Caco-2 (cell line): Measurements from ENCODE around the gene RPN1. TPM values are rescaled to one million over a fixed set of nuclear protein-coding genes. Genes with fewer than 3 reads are reported as not detected.
A peak's percentile ranks its signal among the peaks of the same experiment; 100 is the strongest.

ENCODE experiments used
- BruUV-seq: library from RNA; stranded (reverse); fragments of 400-500 nt; replicated peaks from 2 replicates; lab custom pipeline; 2021; lab: Mats Ljungman, UMichigan
- CTCF ChIA-PET: fragments of 300-600 bp; sonication (Branson Sonifier 250); formaldehyde crosslinking; loops from one replicate; lab custom pipeline; 2022; ENCODE audit warnings: antibody characterized with exemption; lab: Charles Lee
- POLR2A ChIA-PET: fragments of 300-600 bp; sonication (Branson Sonifier 250); formaldehyde crosslinking; loops from one replicate; lab custom pipeline; 2022; ENCODE audit warnings: antibody characterized with exemption; lab: Charles Lee
- DNase-seq, 2 experiments: peaks; one replicate each; pipeline versions ENCODE4 v3.0.0 to v3.0.0-alpha.2; 2020 to 2022
- H3K27me3 ChIP-seq: replicated peaks from 2 replicates; pipeline ENCODE4 v1.6.0; 2011; ENCODE audit warnings: low read length; ENCODE audit not compliant: control insufficient read depth, insufficient read depth
- H3K36me3 ChIP-seq: 2 replicates; pipeline ENCODE4 v1.5.1; 2011; ENCODE audit warnings: low read length; ENCODE audit not compliant: control insufficient read depth, insufficient read depth
- H3K4me1 ChIP-seq: fragments of 250-450 bp; sonication (Bioruptor Pico); 2 replicates; pipeline ENCODE4 v1.5.1; 2020; ENCODE audit warnings: mild to moderate bottlenecking
- H3K4me3 ChIP-seq: 2 replicates; pipeline ENCODE4 v1.5.1; 2011; ENCODE audit warnings: low read depth, mild to moderate bottlenecking, control low read depth, low read length
- H3K9me3 ChIP-seq: fragments of 250-450 bp; sonication (Bioruptor Pico); 2 replicates; pipeline ENCODE4 v1.5.1; 2020; ENCODE audit warnings: mild to moderate bottlenecking, moderate library complexity
- H3K27ac Mint-ChIP-seq: one replicate; pipeline ENCODE4 v1.8.0; 2022; ENCODE audit warnings: mixed read lengths; ENCODE audit not compliant: unreplicated experiment
- H3K27me3 Mint-ChIP-seq: one replicate; pipeline ENCODE4 v1.8.0; 2022; ENCODE audit warnings: mixed read lengths; ENCODE audit not compliant: insufficient read depth, unreplicated experiment
- H3K36me3 Mint-ChIP-seq: one replicate; pipeline ENCODE4 v1.8.0; 2022; ENCODE audit warnings: mild to moderate bottlenecking, mixed read lengths; ENCODE audit not compliant: insufficient read depth, unreplicated experiment
- H3K4me1 Mint-ChIP-seq: one replicate; pipeline ENCODE4 v1.8.0; 2022; ENCODE audit warnings: low read depth, mixed read lengths; ENCODE audit not compliant: unreplicated experiment
- H3K4me3 Mint-ChIP-seq: one replicate; pipeline ENCODE4 v1.8.0; 2022; ENCODE audit warnings: mild to moderate bottlenecking, moderate library complexity, mixed read lengths; ENCODE audit not compliant: unreplicated experiment
- H3K9me3 Mint-ChIP-seq: one replicate; pipeline ENCODE4 v1.8.0; 2022; ENCODE audit warnings: mixed read lengths; ENCODE audit not compliant: unreplicated experiment
- CTCF ChIP-seq, 2 experiments: fragments of 200-600 bp in 1 of 2; IDR thresholded peaks; 1 replicate in 1 of 2; 2 replicates in 1 of 2; pipeline versions ENCODE4 v1.5.1 to v1.8.0; 2011 to 2022; ENCODE audit warnings: antibody characterized with exemption in 1 of 2, control low read depth in 1 of 2, inconsistent platforms in 1 of 2, low read depth in 1 of 2, low read length in 1 of 2, mild to moderate bottlenecking in 1 of 2, moderate library complexity in 1 of 2; ENCODE audit not compliant: insufficient read depth in 1 of 2, severe bottlenecking in 1 of 2, unreplicated experiment in 1 of 2
- intact Hi-C: fragments of 100-400 bp; cut with micrococcal nuclease; formaldehyde crosslinking; loops from one replicate; pipeline ENCODE4 v1.10.0; 2022; ENCODE audit not compliant: unreplicated experiment
- total RNA-seq: library from RNA; stranded (reverse); gene quantifications from 2 replicates; pipeline ENCODE4 v1.2.3, GENCODE V29; 2022

RPN1 gene
- total RNA-seq, 1 experiment from 2014 or later = 282 TPM

- no peak for TF ChIP-seq CTCF (IDR thresholded peaks at IDR 0.05; ENCODE audit: insufficient read depth in 1 of 2, low read depth in 1 of 2, low read length in 1 of 2, severe bottlenecking in 1 of 2, unreplicated experiment in 1 of 2)
- no peak overlapping the region for H3K4me3 Mint-ChIP-seq
- intact Hi-C loops = loop anchor here (5.0 kb wide), 1 partner anchor 300 kb away; no protein-coding TSS in a partner anchor
- H3K27ac Mint-ChIP-seq = no peak overlapping the region
- H3K36me3 ChIP-seq = no peaks in the 10 kb centered on the region
- no peak for DNase-seq
- H3K27me3 Mint-ChIP-seq = no peaks in the 10 kb centered on the region
- ChIA-PET CTCF (no interaction called here), POLR2A (no interaction called here)
- no peaks in the 10 kb centered on the region for H3K4me1 Mint-ChIP-seq
- H3K27me3 ChIP-seq = no peaks in the 10 kb centered on the region
- H3K36me3 Mint-ChIP-seq = peaks cover 16% of the 10 kb centered on the region
- peaks cover 6% of the 10 kb centered on the region; the same call in 1 of the 2 replicates for H3K4me1 ChIP-seq
- BruUV-seq = no TSS peak
- no peak overlapping the region for H3K4me3 ChIP-seq
- no peaks in the 10 kb centered on the region for H3K9me3 Mint-ChIP-seq
- H3K9me3 ChIP-seq = no peaks in the 10 kb centered on the region
These were observed 42.9 kb downstream of the RPN1 start for GRCh38 chr3:128607710-128608048.

GRCh38 chr3:128606094-128606493, 44.5 kb downstream of the RPN1 start:
- BruUV-seq = no TSS peak
- H3K9me3 ChIP-seq = no peaks in the 10 kb centered on the region
- intact Hi-C loops = loop anchor here (5.0 kb wide), 1 partner anchor 299 kb away; no protein-coding TSS in a partner anchor
- no peaks in the 10 kb centered on the region for H3K9me3 Mint-ChIP-seq
- no peak for TF ChIP-seq CTCF (IDR thresholded peaks at IDR 0.05; ENCODE audit: insufficient read depth in 1 of 2, low read depth in 1 of 2, low read length in 1 of 2, severe bottlenecking in 1 of 2, unreplicated experiment in 1 of 2)
- DNase-seq = no peak
- POLR2A ChIA-PET = no interaction called here
- peaks cover 6% of the 10 kb centered on the region; the same call in 1 of the 2 replicates for H3K4me1 ChIP-seq
- no peak overlapping the region for H3K27ac Mint-ChIP-seq
- H3K4me3 Mint-ChIP-seq = no peak overlapping the region
- H3K27me3 ChIP-seq = no peaks in the 10 kb centered on the region
- H3K4me1 Mint-ChIP-seq = no peaks in the 10 kb centered on the region
- no peak overlapping the region for H3K4me3 ChIP-seq
- no peaks in the 10 kb centered on the region for H3K27me3 Mint-ChIP-seq
- H3K36me3 ChIP-seq = no peaks in the 10 kb centered on the region
- CTCF ChIA-PET = no interaction called here
- peaks cover 8% of the 10 kb centered on the region for H3K36me3 Mint-ChIP-seq

GRCh38 chr3:128605091-128606046, 45.2 kb downstream of the RPN1 start:
- intact Hi-C loops = loop anchor here (5.0 kb wide), 1 partner anchor 298 kb away; no protein-coding TSS in a partner anchor
- BruUV-seq = no TSS peak
- Mint-ChIP-seq H3K4me1 (no peaks in the 10 kb centered on the region), H3K4me3 (no peak overlapping the region), H3K27me3 (no peaks in the 10 kb centered on the region), H3K27ac (no peak overlapping the region), H3K9me3 (no peaks in the 10 kb centered on the region), H3K36me3 (peaks cover 7% of the 10 kb centered on the region)
- H3K27me3 ChIP-seq = no peaks in the 10 kb centered on the region
- no peak overlapping the region for H3K4me3 ChIP-seq
- no peaks in the 10 kb centered on the region for H3K9me3 ChIP-seq
- ChIA-PET POLR2A (interaction anchor here (0.7 kb wide), 1 partner anchor 54 kb away, joined by 6 read pairs; no protein-coding TSS in a partner anchor), CTCF (interaction anchor here (0.7 to 1.3 kb wide), 3 partner anchors 12 to 435 kb away, joined by 3 to 4 read pairs (median 3); no protein-coding TSS in a partner anchor)
- no peaks in the 10 kb centered on the region for H3K36me3 ChIP-seq
- peaks cover 6% of the 10 kb centered on the region; the same call in 1 of the 2 replicates for H3K4me1 ChIP-seq
- TF ChIP-seq CTCF (IDR thresholded peaks at IDR 0.05; ENCODE audit: insufficient read depth in 1 of 2, low read depth in 1 of 2, low read length in 1 of 2, severe bottlenecking in 1 of 2, unreplicated experiment in 1 of 2) = peak in 1 of 2 experiments; percentile 40
- DNase-seq = peak; percentile 20 to 55
